Smooth muscle cell (in vitro differentiated cells): Measurements from ENCODE around the gene MMP8. TPM values are rescaled to one million over a fixed set of nuclear protein-coding genes. Genes with fewer than 3 reads are reported as not detected.

Experiments used
- DNase-seq: peaks from one replicate; lab custom pipeline; 2025; ENCODE audit not compliant: unreplicated experiment; lab: John Stamatoyannopoulos, UW
- H2AFZ ChIP-seq: fragments of 200-600 bp; sonication (generic); 2 replicates; pipeline ENCODE4 v1.6.0; 2016; ENCODE audit warnings: antibody characterized with exemption, low read depth, mild to moderate bottlenecking
- H3F3A ChIP-seq: fragments of 200-600 bp; sonication (generic); 2 replicates; pipeline ENCODE4 v1.6.0; 2017; ENCODE audit warnings: antibody characterized with exemption, low read depth
- H3K27ac ChIP-seq: fragments of 200-600 bp; sonication (generic); 2 replicates; pipeline ENCODE4 v1.5.1; 2016; ENCODE audit warnings: low read depth, mild to moderate bottlenecking
- H3K27me3 ChIP-seq: fragments of 200-600 bp; sonication (generic); 2 replicates; pipeline ENCODE4 v1.6.1; 2016; ENCODE audit warnings: low read depth, mild to moderate bottlenecking
- H3K36me3 ChIP-seq: fragments of 200-600 bp; sonication (generic); 2 replicates; pipeline ENCODE4 v1.5.1; 2016; ENCODE audit warnings: low read depth
- H3K4me1 ChIP-seq: fragments of 200-600 bp; sonication (generic); 2 replicates; pipeline ENCODE4 v1.5.1; 2016; ENCODE audit warnings: low read depth
- H3K4me2 ChIP-seq: fragments of 200-600 bp; sonication (generic); 2 replicates; pipeline ENCODE4 v1.6.0; 2016; ENCODE audit warnings: mild to moderate bottlenecking
- H3K4me3 ChIP-seq: fragments of 200-600 bp; sonication (generic); 2 replicates; pipeline ENCODE4 v1.5.1; 2016; ENCODE audit warnings: mild to moderate bottlenecking
- H3K79me2 ChIP-seq: fragments of 200-600 bp; sonication (generic); 2 replicates; pipeline ENCODE4 v1.6.0; 2016; ENCODE audit warnings: low read depth, mild to moderate bottlenecking
- H3K9ac ChIP-seq: fragments of 200-600 bp; sonication (generic); 2 replicates; pipeline ENCODE4 v1.6.0; 2016; ENCODE audit warnings: low read depth
- H3K9me3 ChIP-seq: fragments of 200-600 bp; sonication (generic); replicated peaks from 2 replicates; pipeline ENCODE4 v1.5.1; 2016; ENCODE audit warnings: low read depth
- H4K20me1 ChIP-seq: fragments of 200-600 bp; sonication (generic); 2 replicates; pipeline ENCODE4 v1.6.0; 2016; ENCODE audit warnings: low read depth
- WGBS: methylation state at CpG from one replicate; pipeline ENCODE4 v1.1.7; 2016; ENCODE audit warnings: low lambda C conversion rate; 5-methylcytosine and 5-hydroxymethylcytosine counted together
- polyA plus RNA-seq: library from polyadenylated mRNA; unstranded; fragments of >200 nt; fragmentation: Nextera tagmentation; extraction: Ambion mirVana; gene quantifications from 2 replicates; pipeline ENCODE4 v1.2.1, GENCODE V29; 2016
- total RNA-seq: library from RNA; depleted of rRNA; stranded (reverse); fragments of >200 nt; gene quantifications from 2 replicates; pipeline ENCODE4 v1.2.3, GENCODE V29; 2014
- TF ChIP-seq, protein P1 (sequence below): fragments of 200-600 bp; sonication (generic); IDR thresholded peaks from 2 replicates; pipeline ENCODE4 v1.5.1; 2017; ENCODE audit warnings: borderline replicate concordance, mild to moderate bottlenecking, antibody characterized with exemption; ENCODE audit not compliant: insufficient read depth, poor library complexity, severe bottlenecking

MMP8 gene, protein sequence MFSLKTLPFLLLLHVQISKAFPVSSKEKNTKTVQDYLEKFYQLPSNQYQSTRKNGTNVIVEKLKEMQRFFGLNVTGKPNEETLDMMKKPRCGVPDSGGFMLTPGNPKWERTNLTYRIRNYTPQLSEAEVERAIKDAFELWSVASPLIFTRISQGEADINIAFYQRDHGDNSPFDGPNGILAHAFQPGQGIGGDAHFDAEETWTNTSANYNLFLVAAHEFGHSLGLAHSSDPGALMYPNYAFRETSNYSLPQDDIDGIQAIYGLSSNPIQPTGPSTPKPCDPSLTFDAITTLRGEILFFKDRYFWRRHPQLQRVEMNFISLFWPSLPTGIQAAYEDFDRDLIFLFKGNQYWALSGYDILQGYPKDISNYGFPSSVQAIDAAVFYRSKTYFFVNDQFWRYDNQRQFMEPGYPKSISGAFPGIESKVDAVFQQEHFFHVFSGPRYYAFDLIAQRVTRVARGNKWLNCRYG
- total RNA-seq (0.81 TPM in 1 of 2 replicates, not detected in the other), polyA plus RNA-seq (not detected in 2 replicates)

DNA sequence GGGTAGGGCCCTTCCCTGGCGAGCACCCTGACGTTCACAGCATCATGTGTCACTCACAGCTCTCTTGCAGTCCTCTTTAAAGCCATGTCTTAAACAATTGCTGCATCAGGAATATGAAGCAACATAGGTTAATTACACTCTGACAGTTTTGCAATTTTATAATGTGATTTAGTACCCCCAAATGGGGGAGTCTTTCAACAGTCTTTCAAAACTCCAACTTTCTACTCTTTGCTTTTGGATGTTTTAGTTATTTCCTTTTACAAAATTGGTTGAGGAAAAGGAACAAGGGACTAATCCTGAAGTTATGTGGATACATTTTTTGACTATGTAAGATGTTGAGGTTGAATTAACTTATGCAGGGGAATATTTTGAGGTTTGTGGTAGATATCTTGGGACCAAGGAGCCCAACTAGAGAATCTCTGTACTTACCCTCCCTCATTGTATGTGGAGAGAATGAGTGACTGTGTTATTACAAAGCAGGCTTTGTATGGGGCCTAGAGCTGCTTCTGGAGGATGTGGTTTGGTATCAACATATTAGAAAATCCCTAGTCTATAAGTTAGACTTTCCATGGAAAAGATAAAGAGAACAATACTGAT is at the start of gene MMP8:
MMP8 (minus strand) TSS at position 51 of the 597 bp plus-strand sequence. CDS start 99 bp downstream, outside the sequence.
- Histone ChIP-seq H3K27ac (peak within 1 kb of the TSS; percentile 1), H3F3A (no peaks in the 10 kb centered on the region), H3K9me3 (no peaks in the 10 kb centered on the region), H3K9ac (no peak within 1 kb of the TSS), H3K4me1 (peaks cover 5% of the 10 kb centered on the region), H3K36me3 (no peaks in the 10 kb centered on the region), H3K27me3 (no peaks in the 10 kb centered on the region), H4K20me1 (no peaks in the 10 kb centered on the region), H3K79me2 (no peaks in the 10 kb centered on the region), H3K4me2 (peak within 1 kb of the TSS; percentile 15), H3K4me3 (no peak within 1 kb of the TSS), H2AFZ (no peak within 1 kb of the TSS)
- TF ChIP-seq, protein P1, sequence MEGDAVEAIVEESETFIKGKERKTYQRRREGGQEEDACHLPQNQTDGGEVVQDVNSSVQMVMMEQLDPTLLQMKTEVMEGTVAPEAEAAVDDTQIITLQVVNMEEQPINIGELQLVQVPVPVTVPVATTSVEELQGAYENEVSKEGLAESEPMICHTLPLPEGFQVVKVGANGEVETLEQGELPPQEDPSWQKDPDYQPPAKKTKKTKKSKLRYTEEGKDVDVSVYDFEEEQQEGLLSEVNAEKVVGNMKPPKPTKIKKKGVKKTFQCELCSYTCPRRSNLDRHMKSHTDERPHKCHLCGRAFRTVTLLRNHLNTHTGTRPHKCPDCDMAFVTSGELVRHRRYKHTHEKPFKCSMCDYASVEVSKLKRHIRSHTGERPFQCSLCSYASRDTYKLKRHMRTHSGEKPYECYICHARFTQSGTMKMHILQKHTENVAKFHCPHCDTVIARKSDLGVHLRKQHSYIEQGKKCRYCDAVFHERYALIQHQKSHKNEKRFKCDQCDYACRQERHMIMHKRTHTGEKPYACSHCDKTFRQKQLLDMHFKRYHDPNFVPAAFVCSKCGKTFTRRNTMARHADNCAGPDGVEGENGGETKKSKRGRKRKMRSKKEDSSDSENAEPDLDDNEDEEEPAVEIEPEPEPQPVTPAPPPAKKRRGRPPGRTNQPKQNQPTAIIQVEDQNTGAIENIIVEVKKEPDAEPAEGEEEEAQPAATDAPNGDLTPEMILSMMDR, result no peak
- DNase-seq, result no peak
- 47% methylated on average over 2 of the region's 2 CpGs for WGBS

DNA sequence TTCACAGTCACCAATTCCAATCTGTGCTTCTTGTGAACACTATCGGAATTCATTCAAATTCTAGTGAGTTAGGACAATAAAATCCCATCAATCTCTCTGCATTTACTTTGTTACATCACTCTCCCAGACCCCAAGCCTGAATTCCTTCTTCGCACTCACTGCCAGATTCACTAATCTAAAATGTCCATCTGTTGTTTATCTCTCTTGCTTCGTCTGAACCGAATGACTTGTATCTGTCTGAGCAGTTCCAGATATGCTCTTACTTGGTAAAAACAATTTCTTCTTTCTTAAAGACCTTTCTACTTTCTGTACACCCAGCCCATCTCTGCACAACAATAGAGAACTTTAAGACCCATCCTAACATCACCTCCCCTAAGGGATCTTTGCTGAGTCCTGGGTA is 48.6 kb upstream of the MMP8 start:
- H4K20me1 ChIP-seq, result no peaks in the 10 kb centered on the region
- H3K36me3 ChIP-seq, result no peaks in the 10 kb centered on the region
- no peaks in the 10 kb centered on the region for H3K9me3 ChIP-seq
- TF ChIP-seq, protein P1, result no peak
- H3K79me2 ChIP-seq, result no peaks in the 10 kb centered on the region
- H3F3A ChIP-seq, result no peaks in the 10 kb centered on the region
- 24% methylated on average over 4 of the region's 4 CpGs for WGBS
- H3K4me1 ChIP-seq, result no peaks in the 10 kb centered on the region
- H3K27ac ChIP-seq, result no peak overlapping the region
- no peak overlapping the region for H3K9ac ChIP-seq
- H3K4me3 ChIP-seq, result no peak overlapping the region
- peak overlapping the region; percentile 23 for H2AFZ ChIP-seq
- DNase-seq, result no peak
- no peaks in the 10 kb centered on the region for H3K27me3 ChIP-seq
- H3K4me2 ChIP-seq, result no peak overlapping the region

DNA sequence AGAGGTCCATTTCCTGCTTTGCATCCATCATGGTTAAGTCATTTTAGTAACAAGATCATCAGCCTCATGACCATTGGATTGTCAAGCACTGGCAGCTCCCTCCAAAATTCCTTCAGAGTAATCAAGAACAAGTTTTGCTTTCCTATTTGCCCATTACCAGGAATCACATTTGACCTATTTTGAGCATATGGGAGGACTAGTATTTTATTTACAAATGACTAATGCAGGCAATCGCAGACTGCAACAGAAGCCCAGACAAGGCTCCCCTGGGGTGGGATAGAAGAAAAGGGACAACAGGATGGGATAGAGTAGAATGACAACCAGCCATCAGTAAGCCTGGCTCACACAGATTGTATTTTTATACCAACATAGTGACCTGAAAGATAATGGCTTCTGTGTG is 46.6 kb upstream of the MMP8 start:
- TF ChIP-seq, protein P1, result no peak
- Histone ChIP-seq H3K4me1 (no peaks in the 10 kb centered on the region), H3F3A (no peaks in the 10 kb centered on the region), H3K4me2 (no peak overlapping the region), H4K20me1 (no peaks in the 10 kb centered on the region), H3K36me3 (no peaks in the 10 kb centered on the region), H3K9ac (no peak overlapping the region), H3K27ac (no peak overlapping the region), H3K27me3 (no peaks in the 10 kb centered on the region), H3K9me3 (no peaks in the 10 kb centered on the region), H3K4me3 (no peak overlapping the region), H3K79me2 (no peaks in the 10 kb centered on the region), H2AFZ (no peak overlapping the region)
- DNase-seq, result no peak
- WGBS, result 52% methylated on average over 1 of the region's 1 CpG
